Measurements from ENCODE around the gene UBTD2. TPM values are rescaled to one million over a fixed set of nuclear protein-coding genes. Genes with fewer than 3 reads are reported as not detected.

The UBTD2 gene
- total and polyA plus RNA-seq, 2 of the 4 experiments (the other 2 are of a cell fraction): 11.2 to 20.6 TPM

GRCh38 chr5:172245703-172246125, 37.9 kb downstream of the UBTD2 start:
- Histone ChIP-seq H2AFZ (replicated peaks; ENCODE audit: low read length, poor library complexity) (no peak overlapping the region), H2AK9ac (replicated peaks; ENCODE audit: low read depth, low read length, poor library complexity) (no peak overlapping the region), H3K56ac (ENCODE audit: extremely low read depth, insufficient read depth, low read length) (no peak overlapping the region), H3K9ac (ENCODE audit: low read depth, low read length) (no peak overlapping the region), H2BK5ac (ENCODE audit: low read depth, low read length, poor library complexity, severe bottlenecking) (no peak overlapping the region), H4K5ac (ENCODE audit: low read depth, low read length) (no peak overlapping the region), H3K36me3 (ENCODE audit: control insufficient read depth, insufficient read depth, low read length) (peaks cover 4% of the 10 kb centered on the region), H2BK15ac (ENCODE audit: low read depth, low read length) (no peak overlapping the region), H3K27me3 (ENCODE audit: control insufficient read depth, insufficient read depth, low read length) (no peaks in the 10 kb centered on the region), H3K27ac (ENCODE audit: insufficient read depth, low read length) (no peak overlapping the region), H2BK20ac (ENCODE audit: low read depth, low read length) (no peak overlapping the region), H3K18ac (ENCODE audit: low read depth, low read length) (no peak overlapping the region), H3K4me2 (ENCODE audit: low read depth, low read length) (no peak overlapping the region; the same call in 1 of the 2 replicates), H3K9me1 (ENCODE audit: insufficient read depth, low read length) (peaks cover 7% of the 10 kb centered on the region; the same call in 1 of the 2 replicates), H4K8ac (ENCODE audit: low read depth in 2 of 2, low read length in 2 of 2) (no peak overlapping the region), H3K23ac (ENCODE audit: low read depth, low read length) (no peak overlapping the region; the same call in 1 of the 2 replicates), H3K4ac (ENCODE audit: low read depth, low read length) (no peak overlapping the region), H3K14ac (replicated peaks; ENCODE audit: low read depth, low read length) (no peak overlapping the region), H3K4me1 (ENCODE audit: control insufficient read depth, insufficient read depth, low read length) (0 out of 2 replicates have a peak, but pooled peaks cover 1% of the 10 kb centered on the region), H2AK5ac (ENCODE audit: low read depth, low read length) (no peak overlapping the region), H3K79me1 (ENCODE audit: low read depth in 1 of 2, low read length in 2 of 2) (peaks cover 19 to 51% of the 10 kb centered on the region in 2 experiments), H3K9me3 (ENCODE audit: control insufficient read depth, insufficient read depth, low read length) (no peaks in the 10 kb centered on the region), H4K91ac (ENCODE audit: insufficient read depth, low read depth, low read length) (no peak overlapping the region), H4K20me1 (ENCODE audit: insufficient read depth, low read length) (peaks cover 39% of the 10 kb centered on the region), H2BK120ac (ENCODE audit: low read depth, low read length) (no peak overlapping the region), H3K4me3 (ENCODE audit: insufficient read depth, low read depth, low read length) (no peak overlapping the region)
- TF ChIP-seq MXI1 (IDR thresholded peaks at IDR 0.05; ENCODE audit: borderline replicate concordance, low read depth, low read length): no peak
- TF ChIP-seq RAD21 (IDR thresholded peaks at IDR 0.05; ENCODE audit: low read length): no peak
- TF ChIP-seq MAZ (IDR thresholded peaks at IDR 0.05; ENCODE audit: borderline replicate concordance, low read depth, low read length): no peak
- TF ChIP-seq, protein P1, sequence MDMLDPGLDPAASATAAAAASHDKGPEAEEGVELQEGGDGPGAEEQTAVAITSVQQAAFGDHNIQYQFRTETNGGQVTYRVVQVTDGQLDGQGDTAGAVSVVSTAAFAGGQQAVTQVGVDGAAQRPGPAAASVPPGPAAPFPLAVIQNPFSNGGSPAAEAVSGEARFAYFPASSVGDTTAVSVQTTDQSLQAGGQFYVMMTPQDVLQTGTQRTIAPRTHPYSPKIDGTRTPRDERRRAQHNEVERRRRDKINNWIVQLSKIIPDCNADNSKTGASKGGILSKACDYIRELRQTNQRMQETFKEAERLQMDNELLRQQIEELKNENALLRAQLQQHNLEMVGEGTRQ (IDR thresholded peaks at IDR 0.05; ENCODE audit: low read depth, low read length): no peak
- no peak for TF ChIP-seq NFE2L2 (IDR thresholded peaks at IDR 0.05; ENCODE audit: low read depth, low read length)
- TF ChIP-seq CEBPB (IDR thresholded peaks at IDR 0.05; ENCODE audit: low read depth, low read length): no peak
- TF ChIP-seq MAFK (IDR thresholded peaks at IDR 0.05; ENCODE audit: low read depth, low read length): no peak
- TF ChIP-seq RCOR1 (IDR thresholded peaks at IDR 0.05; ENCODE audit: insufficient replicate concordance, low read length): no peak
- TF ChIP-seq CHD1 (IDR thresholded peaks at IDR 0.05; ENCODE audit: low read depth, low read length): no peak
- no peak for TF ChIP-seq CTCF (conservative IDR thresholded peaks at IDR 0.05; ENCODE audit: low read depth, low read length)
- no peak for TF ChIP-seq RFX5 (IDR thresholded peaks at IDR 0.05; ENCODE audit: low read depth, low read length)
- no peak for TF ChIP-seq FOS (IDR thresholded peaks at IDR 0.05; ENCODE audit: low read depth, low read length)
- TF ChIP-seq BHLHE40 (IDR thresholded peaks at IDR 0.05; ENCODE audit: low read depth, low read length): no peak
- no peak for TF ChIP-seq SMC3 (IDR thresholded peaks at IDR 0.05; ENCODE audit: low read depth, low read length)
- no peak for TF ChIP-seq POLR2A (IDR thresholded peaks at IDR 0.05; ENCODE audit: low read depth, low read length)
- TF ChIP-seq ELK1 (IDR thresholded peaks at IDR 0.05; ENCODE audit: borderline replicate concordance, low read depth, low read length): no peak
- in situ Hi-C loops (cut with MboI; ENCODE audit: low sequenced_read_pairs) (no loop called here), dilution Hi-C loops (cut with HindIII; ENCODE audit: low sequenced_read_pairs, unreplicated experiment) (no loop called here), intact Hi-C loops (cut with micrococcal nuclease) (no loop called here)
- DNase-seq (no peak), ATAC-seq (ENCODE audit: low read depth) (no peak)
- CTCF ChIA-PET: no interaction called here
- whole genome bisulfite sequencing, 2 experiments (ENCODE audit: extremely low coverage in 2 of 2, insufficient read length in 1 of 2): no CpG with 5 or more reads among the region's 1 CpG
- POLR2A ChIA-PET (ENCODE audit: unreplicated experiment): no interaction called here
- no TSS peak for BruUV-seq (replicated peaks)
